Neural cell (in vitro differentiated cells): Measurements from ENCODE around the gene MAGI2.

Experiments used
- CTCF ChIP-seq: fragments of 450-650 bp; IDR thresholded peaks from 2 replicates; pipeline ENCODE4 v1.5.1; 2014; ENCODE audit warnings: antibody characterized with exemption, mild to moderate bottlenecking, moderate library complexity; ENCODE audit not compliant: poor library complexity, severe bottlenecking
- EP300 ChIP-seq: fragments of 450-650 bp; conservative IDR thresholded peaks from 2 replicates; pipeline ENCODE4 v1.6.1; 2014; ENCODE audit warnings: antibody characterized with exemption, mild to moderate bottlenecking, moderate library complexity; ENCODE audit not compliant: poor library complexity, severe bottlenecking
- POLR2AphosphoS5 ChIP-seq: IDR thresholded peaks from 2 replicates; pipeline ENCODE4 v1.6.1; 2012

GRCh38 chr7:78417180-78417853 lies 1036.2 kb downstream of the MAGI2 start:
- TF ChIP-seq CTCF (no peak), POLR2AphosphoS5 (no peak), EP300 (no peak)
